T-helper 1 cell treated with Interleukin-12 subunit alpha and Interleukin-12 subunit beta and Interleukin-4 antibody, amounts not matched to agents 30 μg/mL and 1 μg/mL, for 36 hours (primary cell): ENCODE measurements around the gene XPNPEP1.

Source experiments
- H3K27ac Mint-ChIP-seq: one replicate; pipeline ENCODE4 v1.8.0; 2021; ENCODE audit warnings: mild to moderate bottlenecking, mixed read lengths
- H3K27me3 Mint-ChIP-seq: one replicate; pipeline ENCODE4 v1.8.0; 2021; ENCODE audit warnings: low read depth, mixed read lengths
- H3K36me3 Mint-ChIP-seq: one replicate; pipeline ENCODE4 v1.8.0; 2021; ENCODE audit warnings: low read depth, mixed read lengths
- H3K4me1 Mint-ChIP-seq: one replicate; pipeline ENCODE4 v1.8.0; 2021; ENCODE audit warnings: low read depth, mixed read lengths
- H3K4me3 Mint-ChIP-seq: one replicate; pipeline ENCODE4 v1.8.0; 2021; ENCODE audit warnings: mild to moderate bottlenecking, moderate library complexity, mixed read lengths
- H3K9me3 Mint-ChIP-seq: one replicate; pipeline ENCODE4 v1.8.0; 2021; ENCODE audit warnings: mixed read lengths

XPNPEP1 gene

GRCh38 chr10:109939315-109939961 lies 16.1 kb upstream of the XPNPEP1 start:
- no peaks in the 10 kb centered on the region for H3K27me3 Mint-ChIP-seq
- no peak overlapping the region for H3K4me3 Mint-ChIP-seq
- H3K36me3 Mint-ChIP-seq = no peaks in the 10 kb centered on the region
- no peaks in the 10 kb centered on the region for H3K9me3 Mint-ChIP-seq
- peaks cover 14% of the 10 kb centered on the region for H3K4me1 Mint-ChIP-seq
- H3K27ac Mint-ChIP-seq = no peak overlapping the region

- Mint-ChIP-seq H3K4me1 (peaks cover 22% of the 10 kb centered on the region), H3K4me3 (no peak overlapping the region)
Measured at GRCh38 chr10:109937460-109938065, 14.3 kb upstream of the XPNPEP1 start.

GRCh38 chr10:109934958-109935793 lies 11.9 kb upstream of the XPNPEP1 start:
- peaks cover 2% of the 10 kb centered on the region for H3K27me3 Mint-ChIP-seq
- H3K27ac Mint-ChIP-seq = peak overlapping the region; percentile 94
- H3K4me3 Mint-ChIP-seq = peak overlapping the region; percentile 70
- H3K4me1 Mint-ChIP-seq = peaks cover 22% of the 10 kb centered on the region
- H3K9me3 Mint-ChIP-seq = no peaks in the 10 kb centered on the region
- H3K36me3 Mint-ChIP-seq = no peaks in the 10 kb centered on the region

More at GRCh38 chr10:109937460-109938065, 14.3 kb upstream of the XPNPEP1 start:
- Mint-ChIP-seq H3K9me3 (no peaks in the 10 kb centered on the region), H3K36me3 (no peaks in the 10 kb centered on the region), H3K27me3 (no peaks in the 10 kb centered on the region), H3K27ac (no peak overlapping the region)

- H3K4me1 Mint-ChIP-seq = peaks cover 22% of the 10 kb centered on the region
Measured at GRCh38 chr10:109933984-109934565, 10.8 kb upstream of the XPNPEP1 start.

GRCh38 chr10:109932968-109933367 lies 9.7 kb upstream of the XPNPEP1 start:
- Mint-ChIP-seq H3K4me1 (peaks cover 22% of the 10 kb centered on the region), H3K36me3 (no peaks in the 10 kb centered on the region), H3K9me3 (no peaks in the 10 kb centered on the region), H3K27me3 (peaks cover 10% of the 10 kb centered on the region), H3K4me3 (no peak overlapping the region), H3K27ac (no peak overlapping the region)

More at GRCh38 chr10:109933984-109934565, 10.8 kb upstream of the XPNPEP1 start:
- peak overlapping the region; percentile 94 for H3K27ac Mint-ChIP-seq
- no peaks in the 10 kb centered on the region for H3K9me3 Mint-ChIP-seq
- H3K4me3 Mint-ChIP-seq = peak overlapping the region; percentile 22
- H3K27me3 Mint-ChIP-seq = peaks cover 7% of the 10 kb centered on the region
- H3K36me3 Mint-ChIP-seq = no peaks in the 10 kb centered on the region

GRCh38 chr10:109932391-109932790 lies 9.1 kb upstream of the XPNPEP1 start:
- Mint-ChIP-seq H3K4me1 (peaks cover 22% of the 10 kb centered on the region), H3K27ac (no peak overlapping the region), H3K36me3 (no peaks in the 10 kb centered on the region), H3K9me3 (no peaks in the 10 kb centered on the region), H3K27me3 (peaks cover 12% of the 10 kb centered on the region), H3K4me3 (no peak overlapping the region)

- Mint-ChIP-seq H3K4me3 (no peak overlapping the region), H3K27ac (no peak overlapping the region), H3K9me3 (no peaks in the 10 kb centered on the region), H3K36me3 (no peaks in the 10 kb centered on the region), H3K4me1 (peaks cover 21% of the 10 kb centered on the region), H3K27me3 (peaks cover 15% of the 10 kb centered on the region)
Measured at GRCh38 chr10:109931163-109931562, 7.9 kb upstream of the XPNPEP1 start.

- Mint-ChIP-seq H3K27ac (no peak overlapping the region), H3K4me3 (no peak overlapping the region), H3K9me3 (no peaks in the 10 kb centered on the region), H3K36me3 (no peaks in the 10 kb centered on the region), H3K27me3 (peaks cover 16% of the 10 kb centered on the region), H3K4me1 (peaks cover 10% of the 10 kb centered on the region)
Measured at GRCh38 chr10:109929501-109930219, 6.3 kb upstream of the XPNPEP1 start.

GRCh38 chr10:109928475-109928891 lies 5.2 kb upstream of the XPNPEP1 start:
- H3K27me3 Mint-ChIP-seq = peaks cover 20% of the 10 kb centered on the region
- H3K4me3 Mint-ChIP-seq = no peak overlapping the region
- H3K4me1 Mint-ChIP-seq = peaks cover 8% of the 10 kb centered on the region
- H3K36me3 Mint-ChIP-seq = peaks cover 2% of the 10 kb centered on the region
- H3K27ac Mint-ChIP-seq = no peak overlapping the region
- no peaks in the 10 kb centered on the region for H3K9me3 Mint-ChIP-seq

GRCh38 chr10:109926825-109927224 lies 3.5 kb upstream of the XPNPEP1 start:
- no peak overlapping the region for H3K27ac Mint-ChIP-seq
- H3K9me3 Mint-ChIP-seq = no peaks in the 10 kb centered on the region
- peaks cover 5% of the 10 kb centered on the region for H3K36me3 Mint-ChIP-seq
- H3K4me3 Mint-ChIP-seq = no peak overlapping the region
- peaks cover 20% of the 10 kb centered on the region for H3K27me3 Mint-ChIP-seq
- peaks cover 15% of the 10 kb centered on the region for H3K4me1 Mint-ChIP-seq

GRCh38 chr10:109926061-109926745 lies 2.9 kb upstream of the XPNPEP1 start:
- no peak overlapping the region for H3K27ac Mint-ChIP-seq

GRCh38 chr10:109924967-109925620 lies 1.8 kb upstream of the XPNPEP1 start:
- H3K36me3 Mint-ChIP-seq = peaks cover 7% of the 10 kb centered on the region
- H3K27me3 Mint-ChIP-seq = peaks cover 17% of the 10 kb centered on the region
- peaks cover 28% of the 10 kb centered on the region for H3K4me1 Mint-ChIP-seq
- no peak overlapping the region for H3K4me3 Mint-ChIP-seq
- no peak overlapping the region for H3K27ac Mint-ChIP-seq
- no peaks in the 10 kb centered on the region for H3K9me3 Mint-ChIP-seq

More at GRCh38 chr10:109926061-109926745, 2.9 kb upstream of the XPNPEP1 start:
- Mint-ChIP-seq H3K4me1 (peaks cover 21% of the 10 kb centered on the region), H3K9me3 (no peaks in the 10 kb centered on the region), H3K4me3 (no peak overlapping the region), H3K36me3 (peaks cover 7% of the 10 kb centered on the region), H3K27me3 (peaks cover 20% of the 10 kb centered on the region)

GRCh38 chr10:109924087-109924486 lies 776 bp upstream of the XPNPEP1 start:
- H3K9me3 Mint-ChIP-seq = no peaks in the 10 kb centered on the region
- peaks cover 31% of the 10 kb centered on the region for H3K4me1 Mint-ChIP-seq
- H3K27ac Mint-ChIP-seq = peak overlapping the region; percentile 53
- H3K27me3 Mint-ChIP-seq = peaks cover 13% of the 10 kb centered on the region
- peak overlapping the region; percentile 77 for H3K4me3 Mint-ChIP-seq
- peaks cover 7% of the 10 kb centered on the region for H3K36me3 Mint-ChIP-seq
